PC-3 (cell line): ENCODE results near the gene SESN1. TPM values are rescaled to one million over a fixed set of nuclear protein-coding genes. Genes with fewer than 3 reads are reported as not detected.

ENCODE experiments used
- ATAC-seq: fragments of 200-7000 bp; cut with Tn5 transposase; 2 replicates; pipeline ENCODE4 v1.9.1; 2020; ENCODE audit warnings: mild to moderate bottlenecking, moderate library complexity
- BruUV-seq: library from RNA; stranded (reverse); fragments of 400-500 nt; replicated peaks from 2 replicates; lab custom pipeline; 2021; lab: Mats Ljungman, UMichigan
- CTCF ChIA-PET: fragments of 300-600 bp; sonication (Branson Sonifier 250); formaldehyde crosslinking; loops from one replicate; lab custom pipeline; 2022; ENCODE audit warnings: antibody characterized with exemption; lab: Charles Lee
- POLR2A ChIA-PET: fragments of 300-600 bp; sonication (Branson Sonifier 250); formaldehyde crosslinking; loops from one replicate; lab custom pipeline; 2022; ENCODE audit warnings: antibody characterized with exemption; ENCODE audit not compliant: unreplicated experiment; lab: Charles Lee
- DNase-seq: peaks from one replicate; pipeline ENCODE4 v3.0.0-alpha.2; 2015
- H2AFZ ChIP-seq: fragments of 300-600 bp; sonication (generic); 2 replicates; pipeline ENCODE4 v1.6.0; 2016; ENCODE audit warnings: antibody characterized with exemption, low read length
- H3F3A ChIP-seq: fragments of 300-600 bp; sonication (generic); one replicate; pipeline ENCODE4 v1.6.0; 2017; ENCODE audit warnings: antibody characterized with exemption, low read length, control low read depth, mild to moderate bottlenecking; ENCODE audit not compliant: unreplicated experiment
- H3K27ac ChIP-seq: fragments of 300-600 bp; sonication (generic); 2 replicates; pipeline ENCODE4 v1.5.1; 2016; ENCODE audit warnings: mild to moderate bottlenecking, low read length
- H3K27me3 ChIP-seq: fragments of 300-600 bp; sonication (generic); 2 replicates; pipeline ENCODE4 v1.6.1; 2016; ENCODE audit warnings: low read length, mixed read lengths
- H3K36me3 ChIP-seq: fragments of 300-600 bp; sonication (generic); 2 replicates; pipeline ENCODE4 v1.6.1; 2016; ENCODE audit warnings: low read depth, mixed run types, low read length, mixed read lengths
- H3K4me1 ChIP-seq: fragments of 300-600 bp; sonication (generic); 2 replicates; pipeline ENCODE4 v1.5.1; 2016; ENCODE audit warnings: low read length; ENCODE audit not compliant: insufficient read depth
- H3K4me2 ChIP-seq: fragments of 300-600 bp; sonication (generic); 2 replicates; pipeline ENCODE4 v1.6.0; 2016; ENCODE audit warnings: low read length
- H3K4me3 ChIP-seq: fragments of 300-600 bp; sonication (generic); 2 replicates; pipeline ENCODE4 v1.5.1; 2016; ENCODE audit warnings: mild to moderate bottlenecking, low read length, mixed read lengths
- H3K79me2 ChIP-seq: fragments of 300-600 bp; sonication (generic); 2 replicates; pipeline ENCODE4 v1.6.1; 2017; ENCODE audit warnings: low read length, mixed read lengths
- H3K9ac ChIP-seq: fragments of 300-600 bp; sonication (generic); 2 replicates; pipeline ENCODE4 v1.6.0; 2016; ENCODE audit warnings: mild to moderate bottlenecking, low read length
- H3K9me2 ChIP-seq: fragments of 300-600 bp; sonication (generic); replicated peaks from 2 replicates; pipeline ENCODE4 v1.6.1; 2016; ENCODE audit warnings: mixed run types, low read length, mixed read lengths
- H3K9me3 ChIP-seq: fragments of 300-600 bp; sonication (generic); 2 replicates; pipeline ENCODE4 v1.6.1; 2016; ENCODE audit warnings: low read length, mixed read lengths
- H4K20me1 ChIP-seq: fragments of 300-600 bp; sonication (generic); 2 replicates; pipeline ENCODE4 v1.6.1; 2016; ENCODE audit warnings: low read length, mixed read lengths
- CTCF ChIP-seq: fragments of 300-600 bp; sonication (generic); conservative IDR thresholded peaks from 2 replicates; pipeline ENCODE4 v1.5.1; 2017; ENCODE audit warnings: antibody characterized with exemption, low read depth, mild to moderate bottlenecking, low read length
- EZH2 ChIP-seq: fragments of 300-600 bp; sonication (generic); IDR thresholded peaks from one replicate; pipeline ENCODE4 v1.6.1; 2017; ENCODE audit warnings: antibody characterized with exemption, mild to moderate bottlenecking, low read length; ENCODE audit not compliant: unreplicated experiment
- EZH2phosphoT487 ChIP-seq: fragments of 300-600 bp; sonication (generic); IDR thresholded peaks from 2 replicates; pipeline ENCODE4 v1.6.1; 2018; ENCODE audit warnings: mild to moderate bottlenecking, antibody characterized with exemption, low read length, borderline replicate concordance
- intact Hi-C: fragments of 100-400 bp; cut with micrococcal nuclease; formaldehyde crosslinking; loops from 2 replicates; pipeline ENCODE4 v1.9.0; 2023
- total RNA-seq: library from RNA; depleted of rRNA; stranded (reverse); fragments of >200 nt; gene quantifications from 2 replicates; pipeline ENCODE4 v1.2.3, GENCODE V29; 2014

Gene SESN1
- total RNA-seq, 1 experiment from 2014 or later = 3.4 TPM

- no peak for ATAC-seq
Measured at GRCh38 chr6:109039795-109040194, 54.9 kb downstream of the SESN1 start.

GRCh38 chr6:109038837-109039398, 55.7 kb downstream of the SESN1 start:
- no peaks in the 10 kb centered on the region for H3K4me1 ChIP-seq
- BruUV-seq = no TSS peak
- H3K9ac ChIP-seq = no peak overlapping the region
- H3K4me2 ChIP-seq = no peak overlapping the region
- no peak overlapping the region for H2AFZ ChIP-seq
- DNase-seq = no peak
- no peaks in the 10 kb centered on the region for H3F3A ChIP-seq
- H3K79me2 ChIP-seq = no peaks in the 10 kb centered on the region
- H4K20me1 ChIP-seq = no peaks in the 10 kb centered on the region
- no peak overlapping the region for H3K4me3 ChIP-seq
- H3K27me3 ChIP-seq = no peaks in the 10 kb centered on the region
- POLR2A ChIA-PET = no interaction called here
- H3K9me3 ChIP-seq = no peaks in the 10 kb centered on the region
- no peaks in the 10 kb centered on the region for H3K36me3 ChIP-seq
- CTCF ChIA-PET = no interaction called here
- no peak for ATAC-seq
- intact Hi-C loops = no loop called here
- no peak overlapping the region for H3K27ac ChIP-seq
- no peak for TF ChIP-seq EZH2
- no peak for TF ChIP-seq EZH2phosphoT487
- no peak for TF ChIP-seq CTCF
- no peaks in the 10 kb centered on the region for H3K9me2 ChIP-seq

More at GRCh38 chr6:109039795-109040194, 54.9 kb downstream of the SESN1 start:
- Histone ChIP-seq H3K36me3 (no peaks in the 10 kb centered on the region), H3K27ac (no peak overlapping the region), H3K4me1 (no peaks in the 10 kb centered on the region), H3K9ac (no peak overlapping the region), H3K79me2 (no peaks in the 10 kb centered on the region), H3K4me2 (no peak overlapping the region), H3K27me3 (no peaks in the 10 kb centered on the region), H4K20me1 (no peaks in the 10 kb centered on the region), H3K9me3 (no peaks in the 10 kb centered on the region), H3F3A (no peaks in the 10 kb centered on the region), H3K9me2 (no peaks in the 10 kb centered on the region), H2AFZ (no peak overlapping the region), H3K4me3 (no peak overlapping the region)
- no TSS peak for BruUV-seq
- ChIA-PET POLR2A (no interaction called here), CTCF (no interaction called here)
- TF ChIP-seq EZH2 (no peak), CTCF (no peak), EZH2phosphoT487 (no peak)
- DNase-seq = no peak
- intact Hi-C loops = no loop called here

- BruUV-seq = no TSS peak
- Histone ChIP-seq H3K9me3 (no peaks in the 10 kb centered on the region), H4K20me1 (no peaks in the 10 kb centered on the region), H3K9me2 (no peaks in the 10 kb centered on the region), H3K4me2 (no peak overlapping the region), H3K36me3 (no peaks in the 10 kb centered on the region), H3K9ac (no peak overlapping the region), H3K79me2 (no peaks in the 10 kb centered on the region), H3K27ac (no peak overlapping the region), H2AFZ (no peak overlapping the region), H3K27me3 (no peaks in the 10 kb centered on the region), H3F3A (no peaks in the 10 kb centered on the region), H3K4me1 (no peaks in the 10 kb centered on the region), H3K4me3 (no peak overlapping the region)
- no peak for ATAC-seq
- POLR2A ChIA-PET = no interaction called here
- no peak for DNase-seq
- CTCF ChIA-PET = no interaction called here
- intact Hi-C loops = no loop called here
- TF ChIP-seq CTCF (no peak), EZH2 (no peak), EZH2phosphoT487 (no peak)
Measured at GRCh38 chr6:109036574-109037294, 57.9 kb downstream of the SESN1 start.
